Neural progenitor cell (in vitro differentiated cells): ENCODE data around the gene IFI30. TPM values are rescaled to one million over a fixed set of nuclear protein-coding genes. Genes with fewer than 3 reads are reported as not detected.
A peak's percentile ranks its signal among the peaks of the same experiment; 100 is the strongest.
"Not testable (repeated sequence)": the region's sequence is repeated elsewhere in the genome, so short reads cannot be mapped to it uniquely, and the experiment has no call there.

Experiments
- DNase-seq: peaks from one replicate; pipeline ENCODE4 v3.0.0-alpha.2; 2016; ENCODE audit warnings: low spot score
- H2AFZ ChIP-seq: fragments of 200-600 bp; sonication (generic); replicated peaks from 2 replicates; pipeline ENCODE4 v1.6.1; 2016; ENCODE audit warnings: antibody characterized with exemption
- H3F3A ChIP-seq: fragments of 200-600 bp; sonication (generic); 2 replicates; pipeline ENCODE4 v1.6.1; 2016; ENCODE audit warnings: antibody characterized with exemption, low read depth
- H3K27ac ChIP-seq: fragments of 200-600 bp; sonication (generic); 2 replicates; pipeline ENCODE4 v1.5.1; 2016; ENCODE audit warnings: mild to moderate bottlenecking
- H3K27me3 ChIP-seq: fragments of 200-600 bp; sonication (generic); 2 replicates; pipeline ENCODE4 v1.6.1; 2016; ENCODE audit warnings: mild to moderate bottlenecking, moderate library complexity
- H3K36me3 ChIP-seq: fragments of 200-600 bp; sonication (generic); 2 replicates; pipeline ENCODE4 v1.5.1; 2016
- H3K4me1 ChIP-seq: fragments of 200-600 bp; sonication (generic); 2 replicates; pipeline ENCODE4 v1.6.1; 2016; ENCODE audit warnings: mixed run types
- H3K4me2 ChIP-seq: fragments of 200-600 bp; sonication (generic); 2 replicates; pipeline ENCODE4 v1.6.1; 2016
- H3K4me3 ChIP-seq: fragments of 200-600 bp; sonication (generic); 2 replicates; pipeline ENCODE4 v1.5.1; 2016
- H3K79me2 ChIP-seq: fragments of 200-600 bp; sonication (generic); 2 replicates; pipeline ENCODE4 v1.6.1; 2016; ENCODE audit warnings: low read depth
- H3K9ac ChIP-seq: fragments of 200-600 bp; sonication (generic); 2 replicates; pipeline ENCODE4 v1.6.1; 2016
- H3K9me3 ChIP-seq: fragments of 200-600 bp; sonication (generic); 2 replicates; pipeline ENCODE4 v1.5.1; 2016; ENCODE audit warnings: low read depth
- H4K20me1 ChIP-seq: fragments of 200-600 bp; sonication (generic); 2 replicates; pipeline ENCODE4 v1.6.1; 2016; ENCODE audit warnings: low read depth
- H3K27ac Mint-ChIP-seq: 3 replicates; pipeline ENCODE4 v1.8.0; 2021; ENCODE audit warnings: mixed read lengths
- H3K27me3 Mint-ChIP-seq: 2 replicates; pipeline ENCODE4 v1.8.0; 2022; ENCODE audit warnings: low read depth, mild to moderate bottlenecking, inconsistent platforms, moderate library complexity, mixed read lengths; ENCODE audit not compliant: insufficient read depth
- H3K36me3 Mint-ChIP-seq: 3 replicates; pipeline ENCODE4 v1.8.0; 2021; ENCODE audit warnings: mixed read lengths
- H3K4me1 Mint-ChIP-seq: 3 replicates; pipeline ENCODE4 v1.8.0; 2021; ENCODE audit warnings: mixed read lengths
- H3K4me3 Mint-ChIP-seq: 3 replicates; pipeline ENCODE4 v1.8.0; 2021; ENCODE audit warnings: mild to moderate bottlenecking, moderate library complexity, mixed read lengths
- H3K9me3 Mint-ChIP-seq: 3 replicates; pipeline ENCODE4 v1.8.0; 2020; ENCODE audit warnings: mixed read lengths
- EZH2 ChIP-seq: fragments of 200-600 bp; sonication (generic); IDR thresholded peaks from 2 replicates; pipeline ENCODE4 v1.6.1; 2017; ENCODE audit warnings: antibody characterized with exemption, mild to moderate bottlenecking, moderate library complexity
- EZH2phosphoT487 ChIP-seq: fragments of 200-600 bp; sonication (generic); IDR thresholded peaks from 2 replicates; pipeline ENCODE4 v1.6.1; 2017; ENCODE audit warnings: antibody characterized with exemption
- total RNA-seq: library from RNA; depleted of rRNA; stranded (reverse); fragments of >200 nt; gene quantifications from 2 replicates; pipeline ENCODE4 v1.2.3, GENCODE V29; 2015; ENCODE audit warnings: low replicate concordance
- TF ChIP-seq, protein P1 (sequence below): fragments of 200-600 bp; sonication (generic); IDR thresholded peaks from 2 replicates; pipeline ENCODE4 v1.5.1; 2017; ENCODE audit warnings: antibody characterized with exemption, mild to moderate bottlenecking

Gene IFI30
- total RNA-seq, 1 donor from 2014 or later = not detected

DNA sequence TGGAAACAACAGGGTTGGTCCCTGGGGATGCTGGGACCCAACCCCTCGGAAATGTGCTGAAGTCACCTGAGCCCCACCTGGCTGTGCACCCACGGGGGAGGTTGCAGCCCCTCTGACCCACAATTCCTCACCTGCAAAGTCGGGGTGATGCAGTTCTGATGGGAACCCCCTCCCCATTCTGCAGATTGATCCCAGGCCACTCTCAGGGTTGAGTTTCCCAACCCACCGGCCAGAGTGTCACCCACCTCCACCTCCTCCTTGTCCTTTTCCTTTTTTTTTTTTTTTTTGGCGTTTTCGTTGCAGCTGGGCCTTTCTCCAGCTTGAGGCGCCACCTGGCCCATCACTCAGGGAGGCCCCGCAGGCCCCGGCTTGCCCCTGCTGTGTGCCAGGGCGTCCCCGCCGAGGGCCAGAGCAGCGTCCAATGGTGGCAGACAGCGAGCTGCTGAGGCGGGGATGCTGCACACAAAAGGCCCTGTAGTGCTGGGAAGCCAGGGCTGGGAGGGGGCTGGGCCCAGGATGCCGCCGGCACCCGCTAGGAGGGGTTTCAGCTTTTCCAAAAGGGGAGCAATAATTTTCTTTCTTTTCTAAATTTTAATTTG, 16.0 kb upstream of the IFI30 start:
- no peaks in the 10 kb centered on the region for H3K9me3 ChIP-seq
- DNase-seq = peak; percentile 79
- peaks cover 5% of the 10 kb centered on the region for H3K36me3 Mint-ChIP-seq
- peaks cover 29% of the 10 kb centered on the region for H3K4me1 Mint-ChIP-seq
- H3K4me2 ChIP-seq = peak overlapping the region; percentile 55
- no peak overlapping the region for H3K27ac Mint-ChIP-seq
- H3K27ac ChIP-seq = peak overlapping the region; percentile 58
- peaks cover 27% of the 10 kb centered on the region for H3K79me2 ChIP-seq
- no peaks in the 10 kb centered on the region for H3K36me3 ChIP-seq
- H3K4me1 ChIP-seq = peaks cover 19% of the 10 kb centered on the region
- H3K4me3 Mint-ChIP-seq = no peak overlapping the region
- H3K9ac ChIP-seq = peak overlapping the region; percentile 25
- peaks cover 32% of the 10 kb centered on the region for H3F3A ChIP-seq
- H4K20me1 ChIP-seq = peaks cover 36% of the 10 kb centered on the region
- H2AFZ ChIP-seq = no peak overlapping the region
- H3K9me3 Mint-ChIP-seq = no peaks in the 10 kb centered on the region
- peaks cover 7% of the 10 kb centered on the region for H3K27me3 Mint-ChIP-seq
- peak overlapping the region; percentile 5 for H3K4me3 ChIP-seq
- no peaks in the 10 kb centered on the region for H3K27me3 ChIP-seq
- TF ChIP-seq, protein P1, sequence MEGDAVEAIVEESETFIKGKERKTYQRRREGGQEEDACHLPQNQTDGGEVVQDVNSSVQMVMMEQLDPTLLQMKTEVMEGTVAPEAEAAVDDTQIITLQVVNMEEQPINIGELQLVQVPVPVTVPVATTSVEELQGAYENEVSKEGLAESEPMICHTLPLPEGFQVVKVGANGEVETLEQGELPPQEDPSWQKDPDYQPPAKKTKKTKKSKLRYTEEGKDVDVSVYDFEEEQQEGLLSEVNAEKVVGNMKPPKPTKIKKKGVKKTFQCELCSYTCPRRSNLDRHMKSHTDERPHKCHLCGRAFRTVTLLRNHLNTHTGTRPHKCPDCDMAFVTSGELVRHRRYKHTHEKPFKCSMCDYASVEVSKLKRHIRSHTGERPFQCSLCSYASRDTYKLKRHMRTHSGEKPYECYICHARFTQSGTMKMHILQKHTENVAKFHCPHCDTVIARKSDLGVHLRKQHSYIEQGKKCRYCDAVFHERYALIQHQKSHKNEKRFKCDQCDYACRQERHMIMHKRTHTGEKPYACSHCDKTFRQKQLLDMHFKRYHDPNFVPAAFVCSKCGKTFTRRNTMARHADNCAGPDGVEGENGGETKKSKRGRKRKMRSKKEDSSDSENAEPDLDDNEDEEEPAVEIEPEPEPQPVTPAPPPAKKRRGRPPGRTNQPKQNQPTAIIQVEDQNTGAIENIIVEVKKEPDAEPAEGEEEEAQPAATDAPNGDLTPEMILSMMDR = peak; percentile 24
- TF ChIP-seq EZH2phosphoT487 = no peak

DNA sequence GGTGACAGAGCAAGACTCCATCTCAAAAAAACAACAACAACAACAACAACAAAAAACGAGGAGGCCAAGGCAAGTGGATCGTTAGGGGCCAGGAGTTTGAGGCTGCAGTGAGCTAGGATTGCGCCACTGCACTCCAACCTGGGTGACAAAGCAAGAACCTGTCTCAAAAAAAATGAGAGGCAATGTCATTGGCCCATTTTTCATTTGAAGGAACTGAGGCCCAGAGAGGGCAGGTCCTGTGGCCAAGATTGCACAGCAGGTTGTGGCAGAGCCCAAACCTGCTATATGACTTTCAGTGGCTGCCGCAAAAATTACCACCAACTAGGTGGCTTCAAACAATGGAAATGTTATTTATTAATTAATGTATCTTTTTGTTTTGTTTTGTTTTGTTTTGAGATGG, 15.1 kb upstream of the IFI30 start:
- no peak overlapping the region for H3K27ac Mint-ChIP-seq
- Histone ChIP-seq H3K4me1 (peaks cover 19% of the 10 kb centered on the region), H3K27ac (no peak overlapping the region)

DNA sequence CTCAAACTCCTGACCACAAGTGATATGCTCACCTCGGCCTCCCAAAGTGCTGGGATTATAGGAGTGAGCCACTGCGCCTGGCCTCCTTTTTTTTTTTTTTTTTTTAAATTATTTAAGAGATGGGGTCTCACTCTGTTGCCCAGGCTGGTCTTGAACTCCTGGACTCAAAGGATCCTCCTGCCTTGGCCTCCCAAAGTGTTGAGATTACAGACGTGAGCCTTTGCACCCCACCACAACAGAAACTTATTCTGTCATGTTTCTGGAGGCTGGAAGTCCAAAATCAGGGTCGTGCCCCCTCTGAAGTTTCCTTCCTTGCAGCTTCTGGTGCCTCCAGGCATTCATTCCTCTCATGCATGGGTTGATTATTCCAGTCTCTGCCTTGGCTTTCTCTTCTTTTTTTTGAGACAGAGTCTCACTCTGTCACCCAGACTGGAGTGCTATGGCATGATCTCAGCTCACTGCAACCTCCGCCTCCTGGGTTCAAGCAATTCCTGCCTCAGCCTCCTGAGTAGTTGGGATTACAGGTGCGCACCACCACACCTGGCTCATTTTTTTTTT, 14.5 kb upstream of the IFI30 start:
- H3K9ac ChIP-seq, H3K4me2 ChIP-seq, H3K4me3 ChIP-seq, H3K27ac ChIP-seq, H3K36me3 ChIP-seq, H3K27me3 Mint-ChIP-seq, H3K36me3 Mint-ChIP-seq, H2AFZ ChIP-seq, H3K4me3 Mint-ChIP-seq, DNase-seq, H3K27ac Mint-ChIP-seq, H3K9me3 Mint-ChIP-seq, H3K9me3 ChIP-seq, H3K27me3 ChIP-seq: not testable (repeated sequence)
- H3K4me1 Mint-ChIP-seq = peaks cover 26% of the 10 kb centered on the region
- H3F3A ChIP-seq = peaks cover 24% of the 10 kb centered on the region
- H4K20me1 ChIP-seq = peaks cover 31% of the 10 kb centered on the region
- H3K4me1 ChIP-seq = peaks cover 18% of the 10 kb centered on the region
- peaks cover 17% of the 10 kb centered on the region for H3K79me2 ChIP-seq

More for the DNA sequence above, 15.1 kb upstream of the IFI30 start:
- H3K27me3 ChIP-seq = no peaks in the 10 kb centered on the region
- no peak overlapping the region for H3K9ac ChIP-seq
- H3K4me3 Mint-ChIP-seq = no peak overlapping the region
- no peak for TF ChIP-seq EZH2
- TF ChIP-seq, protein P1 = no peak
- TF ChIP-seq EZH2phosphoT487 = no peak
- H3K4me2 ChIP-seq = no peak overlapping the region
- H3K4me3 ChIP-seq = no peak overlapping the region
- no peaks in the 10 kb centered on the region for H3K9me3 ChIP-seq
- no peaks in the 10 kb centered on the region for H3K9me3 Mint-ChIP-seq
- peaks cover 29% of the 10 kb centered on the region for H3K4me1 Mint-ChIP-seq
- H3K79me2 ChIP-seq = peaks cover 24% of the 10 kb centered on the region
- peaks cover 7% of the 10 kb centered on the region for H3K27me3 Mint-ChIP-seq
- H2AFZ ChIP-seq = no peak overlapping the region
- peaks cover 9% of the 10 kb centered on the region for H3K36me3 Mint-ChIP-seq
- peaks cover 30% of the 10 kb centered on the region for H3F3A ChIP-seq
- no peak for DNase-seq
- H4K20me1 ChIP-seq = peaks cover 36% of the 10 kb centered on the region
- no peaks in the 10 kb centered on the region for H3K36me3 ChIP-seq

DNA sequence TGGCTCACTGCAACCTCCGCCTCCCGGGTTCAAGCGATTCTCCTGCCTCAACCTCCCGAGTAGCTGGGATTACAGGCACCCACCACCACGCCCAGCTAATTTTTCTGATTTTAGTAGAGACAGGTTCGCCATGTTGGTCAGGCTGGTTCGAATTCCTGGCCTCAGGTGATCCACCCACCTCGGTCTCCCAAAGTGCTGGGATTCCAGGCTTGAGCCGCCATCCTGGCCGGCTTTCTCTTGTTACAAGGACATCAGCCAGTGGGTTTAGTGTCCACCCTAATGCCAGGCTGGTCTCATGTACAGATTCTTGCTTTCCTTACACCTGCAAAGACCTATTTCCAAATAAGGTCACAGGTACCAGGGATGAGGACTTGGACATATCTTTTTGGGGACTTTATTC, 13.8 kb upstream of the IFI30 start:
- no peak for DNase-seq
- Mint-ChIP-seq H3K27ac (no peak overlapping the region), H3K4me3 (no peak overlapping the region), H3K27me3 (peaks cover 7% of the 10 kb centered on the region), H3K9me3 (no peaks in the 10 kb centered on the region), H3K4me1 (peaks cover 21% of the 10 kb centered on the region), H3K36me3 (peaks cover 9% of the 10 kb centered on the region)
- no peaks in the 10 kb centered on the region for H3K9me3 ChIP-seq
- H3K36me3 ChIP-seq = no peaks in the 10 kb centered on the region
- no peak overlapping the region for H3K4me3 ChIP-seq
- no peak overlapping the region for H3K4me2 ChIP-seq
- TF ChIP-seq EZH2phosphoT487 (no peak), EZH2 (no peak)
- TF ChIP-seq, protein P1 = no peak
- no peak overlapping the region for H3K27ac ChIP-seq
- peaks cover 10% of the 10 kb centered on the region for H3K79me2 ChIP-seq
- H3K4me1 ChIP-seq = peaks cover 14% of the 10 kb centered on the region
- no peaks in the 10 kb centered on the region for H3K27me3 ChIP-seq
- peaks cover 24% of the 10 kb centered on the region for H4K20me1 ChIP-seq
- H3F3A ChIP-seq = peaks cover 20% of the 10 kb centered on the region
- H2AFZ ChIP-seq = no peak overlapping the region
- H3K9ac ChIP-seq = no peak overlapping the region
